Hematopoietic multipotent progenitor cell treated with erythropoietin and hydrocortisone succinate and interleukin-3 and kit ligand, for 15 days (in vitro differentiated cells): ENCODE results near the gene PDLIM4.

Experiments
- DNase-seq: peaks from one replicate; pipeline ENCODE4 v3.0.0-alpha.2; 2015; ENCODE audit warnings: low spot score

PDLIM4 gene

DNA sequence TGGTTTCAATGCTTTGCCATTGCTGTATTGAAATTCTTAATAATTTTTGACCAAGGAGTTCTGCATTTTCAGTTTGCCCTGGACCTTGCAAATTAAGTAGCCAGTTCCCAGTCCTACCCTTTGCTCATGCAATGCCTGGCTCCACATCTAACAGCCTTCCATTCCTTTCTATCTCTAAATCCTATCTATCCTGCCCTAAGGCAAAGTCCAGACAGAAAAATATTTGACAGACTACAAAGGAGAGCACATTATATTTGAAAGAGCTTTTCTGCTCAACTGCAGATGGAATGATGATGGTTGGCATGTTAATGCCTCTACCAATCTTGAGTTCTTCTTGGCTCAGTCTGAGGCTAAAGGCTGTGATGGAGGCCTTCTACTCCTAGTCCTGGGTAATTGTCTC lies 52.2 kb downstream of the PDLIM4 start:
- no peak for DNase-seq

DNA sequence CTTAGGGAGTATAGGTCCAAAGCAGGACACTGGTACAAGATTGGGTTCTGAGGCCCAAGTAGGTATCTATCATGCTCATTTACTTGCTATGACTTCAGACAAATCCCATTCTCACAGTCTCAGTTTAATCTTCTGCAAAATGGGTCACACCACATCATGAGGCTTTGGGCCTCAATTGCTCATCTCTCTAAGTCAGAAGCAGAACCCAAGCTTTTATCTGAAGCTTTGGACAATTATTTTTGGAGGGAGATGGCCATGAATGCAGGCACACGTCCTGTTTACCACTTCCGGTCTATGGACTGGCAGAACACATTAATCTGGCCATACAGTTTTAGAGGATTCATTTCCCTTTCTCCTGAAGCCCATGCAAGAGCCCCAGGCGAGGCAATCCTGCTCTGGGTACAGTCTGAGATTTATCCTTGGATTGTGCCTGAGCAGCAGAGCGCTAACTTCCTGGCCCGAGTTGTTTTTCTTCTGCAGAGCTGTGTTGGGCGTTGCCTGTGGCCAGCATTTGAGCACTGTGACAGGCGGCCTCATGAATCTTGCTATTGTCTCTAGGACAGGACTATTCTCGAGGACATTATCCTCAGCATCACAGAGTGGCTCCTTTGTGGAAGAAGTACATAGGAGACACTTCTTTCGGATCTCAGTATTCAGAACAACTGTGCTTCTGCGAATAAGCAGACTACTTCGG lies 52.8 kb downstream of the PDLIM4 start:
- DNase-seq, result no peak

DNA sequence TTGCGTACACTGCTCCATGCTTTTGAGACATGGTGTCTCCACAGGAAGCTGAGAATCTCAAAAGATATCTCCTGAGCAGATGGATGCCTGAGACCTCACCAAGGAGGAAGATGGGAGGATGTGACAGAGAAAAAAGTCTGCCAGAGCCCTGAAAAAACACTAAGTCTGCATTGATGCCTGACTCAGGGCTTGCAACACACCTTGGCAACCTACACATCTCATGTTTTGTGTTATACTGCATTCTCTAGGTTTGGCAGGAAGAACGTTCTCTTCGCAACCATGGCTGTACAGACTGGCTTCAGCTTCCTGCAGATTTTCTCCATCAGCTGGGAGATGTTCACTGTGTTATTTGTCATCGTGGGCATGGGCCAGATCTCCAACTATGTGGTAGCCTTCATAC lies 55.9 kb downstream of the PDLIM4 start:
- DNase-seq, result peak; percentile 21

DNA sequence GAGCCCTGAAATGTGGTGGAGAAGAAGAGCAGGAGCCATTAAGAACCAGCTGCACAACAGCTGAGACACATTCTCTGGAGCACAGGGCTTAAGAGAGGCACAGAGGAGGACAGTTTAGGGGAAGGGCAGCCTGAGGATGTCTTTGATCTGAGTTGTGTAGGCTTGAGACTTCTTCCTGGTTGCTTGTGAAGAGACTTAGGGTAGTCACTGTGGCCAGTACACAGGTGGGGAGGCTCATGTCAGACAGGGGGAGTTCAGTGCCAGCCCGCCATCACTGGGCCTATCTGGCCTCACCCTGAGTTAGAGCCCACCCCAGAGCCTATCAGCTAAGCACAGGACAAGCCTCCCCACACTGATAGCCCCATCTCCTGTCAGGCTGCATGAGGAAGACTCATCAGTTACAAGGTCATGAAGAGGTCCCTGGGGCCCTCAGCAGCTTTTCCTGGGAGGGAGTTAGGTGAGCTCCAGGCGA lies 56.5 kb downstream of the PDLIM4 start:
- peak; percentile 91 for DNase-seq

DNA sequence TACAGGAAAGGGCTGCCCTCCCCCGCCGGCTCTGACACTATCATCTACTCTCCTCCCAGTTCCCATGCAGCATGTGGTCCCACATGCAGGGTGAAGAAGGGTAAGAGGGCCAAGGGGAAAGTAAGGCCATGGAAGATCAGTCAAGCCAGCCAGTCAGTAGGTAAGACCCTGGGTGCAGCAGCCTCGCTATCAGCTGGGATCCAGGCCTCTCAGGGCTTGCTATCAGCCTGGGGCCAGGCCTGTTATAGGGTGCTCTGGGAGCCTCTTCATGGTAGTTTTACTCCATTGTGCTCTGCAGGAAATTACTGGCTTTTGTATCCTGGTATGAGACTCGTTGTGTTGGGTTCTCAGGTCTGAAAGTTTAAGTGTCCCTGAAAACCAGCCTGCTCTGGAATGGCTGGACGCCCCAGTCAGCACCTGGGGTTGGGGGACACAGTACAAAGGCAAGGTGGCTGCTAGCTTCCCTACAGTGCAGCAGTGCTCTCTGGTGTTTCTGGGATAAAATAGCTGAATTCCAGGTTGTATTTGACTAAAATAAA lies 58.1 kb downstream of the PDLIM4 start:
- DNase-seq, result peak; percentile 92

DNA sequence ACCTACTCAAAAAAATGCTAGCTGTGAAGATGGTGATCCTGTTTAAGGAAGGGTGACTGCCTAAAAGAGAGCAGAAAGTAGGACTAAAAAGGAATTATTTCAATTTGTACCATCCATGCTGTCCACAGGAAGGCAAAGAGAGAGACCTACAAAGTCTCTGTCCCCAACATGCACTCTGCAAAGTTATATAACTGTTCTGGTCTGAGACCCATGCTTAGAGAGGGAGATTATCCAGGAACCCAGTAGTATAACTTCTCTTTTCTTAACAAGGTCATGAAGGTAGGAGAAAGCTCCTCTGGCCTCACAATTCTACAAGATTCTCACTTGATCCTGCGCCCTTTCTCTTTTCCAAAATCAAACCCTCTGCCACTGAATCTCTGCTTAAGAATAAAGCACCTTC lies 62.5 kb downstream of the PDLIM4 start:
- no peak for DNase-seq

DNA sequence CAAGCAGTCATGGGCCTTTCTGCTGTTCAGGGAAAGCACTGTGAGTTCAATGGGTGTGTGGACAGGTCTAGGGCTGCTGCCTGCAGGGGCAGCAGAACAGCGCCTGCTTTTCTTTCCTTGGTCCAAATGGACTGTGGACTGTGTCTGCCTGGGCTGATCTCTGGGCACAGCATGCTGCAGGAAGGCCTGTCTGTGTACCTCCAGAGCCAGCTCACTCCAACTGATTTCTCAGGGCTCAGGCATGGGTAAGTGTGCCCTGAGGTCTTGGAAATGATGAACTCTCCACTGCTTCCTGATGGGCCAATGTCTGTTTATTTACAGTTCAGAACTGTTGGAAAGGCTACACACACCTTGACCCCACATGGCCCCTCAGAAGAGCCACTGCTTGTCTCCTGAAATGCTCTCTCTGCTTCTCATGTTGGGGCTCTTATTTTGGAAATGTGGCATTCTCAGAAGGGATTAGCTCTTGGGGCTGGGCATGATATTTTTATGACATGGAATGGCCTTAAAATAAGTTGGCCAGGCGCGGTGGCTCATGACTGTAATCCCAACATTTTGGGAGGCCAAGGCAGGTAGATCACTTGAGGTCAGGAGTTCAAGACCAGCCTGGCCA lies 63.7 kb downstream of the PDLIM4 start:
- DNase-seq, result no peak

DNA sequence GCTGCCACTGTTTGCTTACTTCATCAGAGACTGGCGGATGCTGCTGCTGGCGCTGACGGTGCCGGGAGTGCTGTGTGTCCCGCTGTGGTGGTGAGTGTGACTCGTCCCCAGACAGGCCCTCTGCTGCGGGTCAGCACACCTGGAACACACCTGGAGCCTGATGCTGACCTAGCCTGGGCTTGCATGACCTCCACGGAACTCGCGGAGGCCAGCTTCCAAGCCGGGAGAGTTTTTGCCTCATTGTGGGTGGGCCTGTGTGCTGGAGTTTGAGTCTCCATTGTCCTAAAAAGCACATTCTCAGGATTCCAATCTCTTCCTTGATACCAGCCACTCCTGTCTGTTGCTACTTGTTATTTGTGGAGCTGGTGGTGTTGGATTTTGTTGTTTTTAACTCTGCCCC lies 64.8 kb downstream of the PDLIM4 start:
- no peak for DNase-seq
